HEK293T (cell line): ENCODE results near the gene KCNQ2.

Experiments
- BHLHE40 ChIP-seq: fragments of 450-650 bp; IDR thresholded peaks from 2 replicates; pipeline ENCODE4 v1.6.1; 2016; ENCODE audit warnings: mild to moderate bottlenecking, moderate library complexity, borderline replicate concordance
- FOXK2 ChIP-seq: fragments of 450-650 bp; IDR thresholded peaks from 2 replicates; pipeline ENCODE4 v1.6.1; 2016; ENCODE audit warnings: mild to moderate bottlenecking
- SUZ12 ChIP-seq: fragments of 450-650 bp; IDR thresholded peaks from 2 replicates; pipeline ENCODE4 v1.6.1; 2016; ENCODE audit warnings: mild to moderate bottlenecking
- TF ChIP-seq, protein P1 (sequence below): fragments of 450-650 bp; IDR thresholded peaks from 2 replicates; pipeline ENCODE4 v1.6.1; 2016

DNA sequence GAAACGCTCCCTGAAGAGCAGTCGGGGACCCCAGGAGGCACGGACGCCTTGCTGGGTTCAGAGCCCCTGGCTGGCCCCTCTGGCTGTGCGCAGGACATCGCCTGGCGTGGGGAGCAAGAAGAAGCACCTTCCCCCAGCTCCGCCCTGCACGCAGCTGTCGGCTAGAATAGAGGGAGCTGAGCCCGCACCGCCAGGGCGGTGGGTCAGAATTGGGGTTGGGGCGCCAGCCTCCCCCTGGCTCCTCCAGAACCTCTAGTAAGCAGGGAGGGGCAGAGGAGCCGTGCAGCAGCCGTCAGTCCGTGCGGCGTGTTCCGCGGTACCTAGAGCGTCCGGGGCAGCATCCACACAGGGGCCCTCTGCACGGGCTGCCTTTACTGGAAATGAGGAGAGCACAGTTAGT lies 53.2 kb downstream of the KCNQ2 start:
- TF ChIP-seq BHLHE40, result no peak
- TF ChIP-seq, protein P1, sequence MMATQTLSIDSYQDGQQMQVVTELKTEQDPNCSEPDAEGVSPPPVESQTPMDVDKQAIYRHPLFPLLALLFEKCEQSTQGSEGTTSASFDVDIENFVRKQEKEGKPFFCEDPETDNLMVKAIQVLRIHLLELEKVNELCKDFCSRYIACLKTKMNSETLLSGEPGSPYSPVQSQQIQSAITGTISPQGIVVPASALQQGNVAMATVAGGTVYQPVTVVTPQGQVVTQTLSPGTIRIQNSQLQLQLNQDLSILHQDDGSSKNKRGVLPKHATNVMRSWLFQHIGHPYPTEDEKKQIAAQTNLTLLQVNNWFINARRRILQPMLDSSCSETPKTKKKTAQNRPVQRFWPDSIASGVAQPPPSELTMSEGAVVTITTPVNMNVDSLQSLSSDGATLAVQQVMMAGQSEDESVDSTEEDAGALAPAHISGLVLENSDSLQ, result no peak
- TF ChIP-seq SUZ12, result no peak
- TF ChIP-seq FOXK2, result no peak
